GM23338 (cell line): Measurements from ENCODE around the gene CIC. TPM values are rescaled to one million over a fixed set of nuclear protein-coding genes. Genes with fewer than 3 reads are reported as not detected.

Experiments used
- ATAC-seq: fragments of 200-7000 bp; cut with Tn5 transposase; 3 replicates; pipeline ENCODE4 v1.9.1; 2020
- DNase-seq: peaks from one replicate; pipeline ENCODE4 v3.0.0-alpha.2; 2015; ENCODE audit warnings: low spot score
- H2AFZ ChIP-seq: fragments of 200-600 bp; sonication (generic); 2 replicates; pipeline ENCODE4 v1.8.0; 2016; ENCODE audit warnings: antibody characterized with exemption, mild to moderate bottlenecking, moderate library complexity
- H3F3A ChIP-seq: fragments of 200-600 bp; sonication (generic); replicated peaks from 2 replicates; pipeline ENCODE4 v1.8.0; 2017; ENCODE audit warnings: antibody characterized with exemption, mixed run types, low read depth
- H3K27ac ChIP-seq: fragments of 200-600 bp; sonication (generic); 2 replicates; pipeline ENCODE4 v1.6.1; 2016; ENCODE audit warnings: low read depth
- H3K27me3 ChIP-seq: fragments of 200-600 bp; sonication (generic); 2 replicates; pipeline ENCODE4 v1.8.0; 2016; ENCODE audit warnings: mild to moderate bottlenecking, mixed run types, moderate library complexity; ENCODE audit not compliant: insufficient read depth
- H3K36me3 ChIP-seq: fragments of 200-600 bp; sonication (generic); 2 replicates; pipeline ENCODE4 v1.8.0; 2016; ENCODE audit warnings: mild to moderate bottlenecking; ENCODE audit not compliant: insufficient read depth
- H3K4me1 ChIP-seq: fragments of 200-600 bp; sonication (generic); 2 replicates; pipeline ENCODE4 v1.8.0; 2016; ENCODE audit warnings: mild to moderate bottlenecking, moderate library complexity; ENCODE audit not compliant: insufficient read depth
- H3K4me2 ChIP-seq: fragments of 200-600 bp; sonication (generic); 2 replicates; pipeline ENCODE4 v1.7.1; 2017; ENCODE audit warnings: mixed run types
- H3K4me3 ChIP-seq: fragments of 200-600 bp; sonication (generic); 2 replicates; pipeline ENCODE4 v1.6.1; 2016; ENCODE audit warnings: mixed run types
- H3K79me2 ChIP-seq: fragments of 200-600 bp; sonication (generic); replicated peaks from 2 replicates; pipeline ENCODE4 v1.8.0; 2017; ENCODE audit warnings: mild to moderate bottlenecking; ENCODE audit not compliant: insufficient read depth
- H3K9me2 ChIP-seq: fragments of 200-600 bp; sonication (generic); 2 replicates; pipeline ENCODE4 v1.8.0; 2017; ENCODE audit not compliant: insufficient read depth
- H4K20me1 ChIP-seq: fragments of 200-600 bp; sonication (generic); replicated peaks from 2 replicates; pipeline ENCODE4 v1.8.0; 2017; ENCODE audit warnings: mild to moderate bottlenecking; ENCODE audit not compliant: insufficient read depth
- H3K27ac Mint-ChIP-seq: 2 replicates; pipeline ENCODE4 v1.8.0; 2020; ENCODE audit warnings: inconsistent platforms, mild to moderate bottlenecking, moderate library complexity, mixed read lengths
- H3K27me3 Mint-ChIP-seq: 3 replicates; pipeline ENCODE4 v1.8.0; 2022; ENCODE audit warnings: low read depth, mild to moderate bottlenecking, moderate library complexity, mixed read lengths, inconsistent platforms; ENCODE audit not compliant: insufficient read depth, poor library complexity
- H3K36me3 Mint-ChIP-seq: 3 replicates; pipeline ENCODE4 v1.8.0; 2021; ENCODE audit warnings: low read depth, mild to moderate bottlenecking, inconsistent platforms, moderate library complexity, mixed read lengths
- H3K4me1 Mint-ChIP-seq: 3 replicates; pipeline ENCODE4 v1.8.0; 2020; ENCODE audit warnings: mild to moderate bottlenecking, inconsistent platforms, mixed read lengths
- H3K4me3 Mint-ChIP-seq: 3 replicates; pipeline ENCODE4 v1.8.0; 2021; ENCODE audit warnings: moderate library complexity, mild to moderate bottlenecking, inconsistent platforms, mixed read lengths
- H3K9me3 Mint-ChIP-seq: 3 replicates; pipeline ENCODE4 v1.8.0; 2020; ENCODE audit warnings: moderate library complexity, mild to moderate bottlenecking, inconsistent platforms, mixed read lengths
- CREB1 ChIP-seq: fragments of 250-450 bp; sonication (Bioruptor Pico); IDR thresholded peaks from 2 replicates; pipeline ENCODE4 v1.5.0; 2020; ENCODE audit warnings: low read depth, mild to moderate bottlenecking, moderate library complexity
- CTCF ChIP-seq, 2 experiments: fragments of 200-600 bp in 1 of 2; sonication (generic) in 1 of 2; conservative IDR thresholded peaks; 2 replicates each; pipeline versions ENCODE4 v1.5.1 to v1.6.1; 2016 to 2017; ENCODE audit warnings: antibody characterized with exemption in 2 of 2, low read depth in 2 of 2, mild to moderate bottlenecking in 2 of 2, moderate library complexity in 1 of 2
- EZH2phosphoT487 ChIP-seq: fragments of 200-600 bp; sonication (generic); IDR thresholded peaks from one replicate; pipeline ENCODE4 v1.8.1; 2018; ENCODE audit warnings: antibody characterized with exemption; ENCODE audit not compliant: unreplicated experiment
- NANOG ChIP-seq: IDR thresholded peaks from 2 replicates; pipeline ENCODE4 v1.6.1; 2016; ENCODE audit warnings: antibody characterized with exemption, borderline replicate concordance
- POLR2AphosphoS5 ChIP-seq: IDR thresholded peaks from 2 replicates; pipeline ENCODE4 v1.6.1; 2016; ENCODE audit warnings: antibody characterized with exemption, low read depth
- ZNF331 ChIP-seq: fragments of 250-450 bp; sonication (Bioruptor Pico); IDR thresholded peaks from 2 replicates; pipeline ENCODE4 v1.5.0; 2020; ENCODE audit warnings: low read depth, mild to moderate bottlenecking, moderate library complexity
- ZNF462 ChIP-seq: fragments of 250-450 bp; sonication (Bioruptor Pico); IDR thresholded peaks from 2 replicates; pipeline ENCODE4 v1.5.0; 2020; ENCODE audit warnings: mild to moderate bottlenecking, moderate library complexity
- polyA plus RNA-seq: library from polyadenylated mRNA; unstranded; fragments of >200 nt; fragmentation: Nextera tagmentation; extraction: Ambion mirVana; gene quantifications from 2 replicates; pipeline ENCODE4 v1.2.1, GENCODE V29; 2016
- total RNA-seq: library from RNA; depleted of rRNA; stranded (reverse); fragments of >200 nt; shearing (Covaris generic); gene quantifications from 2 replicates; pipeline ENCODE4 v1.2.3, GENCODE V29; 2014
- TF ChIP-seq, protein P1 (sequence below): IDR thresholded peaks from 2 replicates; pipeline ENCODE4 v1.6.1; 2016; ENCODE audit warnings: antibody characterized with exemption
- TF ChIP-seq, protein P2 (sequence below): IDR thresholded peaks from one replicate; pipeline ENCODE4 v1.6.1; 2018; ENCODE audit warnings: antibody characterized with exemption; ENCODE audit not compliant: unreplicated experiment

The CIC gene
- total and polyA plus RNA-seq, 2 experiments from 2014 or later, result 13.2 to 42.0 TPM

GRCh38 chr19:42255766-42256745 is 13.0 kb upstream of the CIC start:
- TF ChIP-seq POLR2AphosphoS5 (no peak), EZH2phosphoT487 (no peak), NANOG (no peak), CREB1 (no peak), ZNF331 (CRISPR knock-in tag) (no peak), ZNF462 (CRISPR knock-in tag) (no peak), CTCF (conservative IDR thresholded peaks at IDR 0.05; ENCODE audit: low read depth in 2 of 2) (no peak)
- TF ChIP-seq, protein P1, sequence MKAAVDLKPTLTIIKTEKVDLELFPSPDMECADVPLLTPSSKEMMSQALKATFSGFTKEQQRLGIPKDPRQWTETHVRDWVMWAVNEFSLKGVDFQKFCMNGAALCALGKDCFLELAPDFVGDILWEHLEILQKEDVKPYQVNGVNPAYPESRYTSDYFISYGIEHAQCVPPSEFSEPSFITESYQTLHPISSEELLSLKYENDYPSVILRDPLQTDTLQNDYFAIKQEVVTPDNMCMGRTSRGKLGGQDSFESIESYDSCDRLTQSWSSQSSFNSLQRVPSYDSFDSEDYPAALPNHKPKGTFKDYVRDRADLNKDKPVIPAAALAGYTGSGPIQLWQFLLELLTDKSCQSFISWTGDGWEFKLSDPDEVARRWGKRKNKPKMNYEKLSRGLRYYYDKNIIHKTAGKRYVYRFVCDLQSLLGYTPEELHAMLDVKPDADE, result no peak; the same call in 1 of the 2 replicates
- TF ChIP-seq, protein P2, sequence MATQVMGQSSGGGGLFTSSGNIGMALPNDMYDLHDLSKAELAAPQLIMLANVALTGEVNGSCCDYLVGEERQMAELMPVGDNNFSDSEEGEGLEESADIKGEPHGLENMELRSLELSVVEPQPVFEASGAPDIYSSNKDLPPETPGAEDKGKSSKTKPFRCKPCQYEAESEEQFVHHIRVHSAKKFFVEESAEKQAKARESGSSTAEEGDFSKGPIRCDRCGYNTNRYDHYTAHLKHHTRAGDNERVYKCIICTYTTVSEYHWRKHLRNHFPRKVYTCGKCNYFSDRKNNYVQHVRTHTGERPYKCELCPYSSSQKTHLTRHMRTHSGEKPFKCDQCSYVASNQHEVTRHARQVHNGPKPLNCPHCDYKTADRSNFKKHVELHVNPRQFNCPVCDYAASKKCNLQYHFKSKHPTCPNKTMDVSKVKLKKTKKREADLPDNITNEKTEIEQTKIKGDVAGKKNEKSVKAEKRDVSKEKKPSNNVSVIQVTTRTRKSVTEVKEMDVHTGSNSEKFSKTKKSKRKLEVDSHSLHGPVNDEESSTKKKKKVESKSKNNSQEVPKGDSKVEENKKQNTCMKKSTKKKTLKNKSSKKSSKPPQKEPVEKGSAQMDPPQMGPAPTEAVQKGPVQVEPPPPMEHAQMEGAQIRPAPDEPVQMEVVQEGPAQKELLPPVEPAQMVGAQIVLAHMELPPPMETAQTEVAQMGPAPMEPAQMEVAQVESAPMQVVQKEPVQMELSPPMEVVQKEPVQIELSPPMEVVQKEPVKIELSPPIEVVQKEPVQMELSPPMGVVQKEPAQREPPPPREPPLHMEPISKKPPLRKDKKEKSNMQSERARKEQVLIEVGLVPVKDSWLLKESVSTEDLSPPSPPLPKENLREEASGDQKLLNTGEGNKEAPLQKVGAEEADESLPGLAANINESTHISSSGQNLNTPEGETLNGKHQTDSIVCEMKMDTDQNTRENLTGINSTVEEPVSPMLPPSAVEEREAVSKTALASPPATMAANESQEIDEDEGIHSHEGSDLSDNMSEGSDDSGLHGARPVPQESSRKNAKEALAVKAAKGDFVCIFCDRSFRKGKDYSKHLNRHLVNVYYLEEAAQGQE, result no peak
- Mint-ChIP-seq H3K4me3 (peak overlapping the region; percentile 71), H3K9me3 (no peaks in the 10 kb centered on the region; the same call in 1 of the 3 replicates), H3K27ac (no peak overlapping the region; the same call in 1 of the 2 replicates), H3K36me3 (peaks cover 4% of the 10 kb centered on the region; the same call in 1 of the 3 replicates), H3K27me3 (peaks cover 35% of the 10 kb centered on the region), H3K4me1 (peaks cover 24% of the 10 kb centered on the region)
- H3K27ac ChIP-seq, result peak overlapping the region; percentile 83; the same call in 1 of the 2 replicates
- H3K36me3 ChIP-seq, result no peaks in the 10 kb centered on the region
- ATAC-seq (peak; percentile 16), DNase-seq (peak; percentile 79)
- peaks cover 17% of the 10 kb centered on the region for H3K27me3 ChIP-seq
- peaks cover 19% of the 10 kb centered on the region for H3K4me1 ChIP-seq
- peaks cover 24% of the 10 kb centered on the region for H3K79me2 ChIP-seq
- H3F3A ChIP-seq, result peaks cover 17% of the 10 kb centered on the region
- H2AFZ ChIP-seq, result peak overlapping the region; percentile 89; the same call in 1 of the 2 replicates
- peak overlapping the region; percentile 96 for H3K4me3 ChIP-seq
- H4K20me1 ChIP-seq, result no peaks in the 10 kb centered on the region
- no peaks in the 10 kb centered on the region for H3K9me2 ChIP-seq
- peak overlapping the region; percentile 99 for H3K4me2 ChIP-seq
